NCI-H774 (cell line): ENCODE results near the gene ARHGAP25.

ENCODE experiments used
- DNase-seq: peaks from one replicate; lab custom pipeline; 2025; lab: John Stamatoyannopoulos, UW

ARHGAP25 gene

GRCh38 chr2:68832233-68832869, 97.7 kb downstream of the ARHGAP25 start:
- DNase-seq: peak; percentile 5

GRCh38 chr2:68833162-68833561, 98.6 kb downstream of the ARHGAP25 start:
- no peak for DNase-seq

- DNase-seq: no peak
These were observed 100.2 kb downstream of the ARHGAP25 start for GRCh38 chr2:68834737-68835376.

- no peak for DNase-seq
These were observed 101.0 kb downstream of the ARHGAP25 start for GRCh38 chr2:68835621-68836020.

GRCh38 chr2:68837164-68837860, 102.7 kb downstream of the ARHGAP25 start:
- no peak for DNase-seq

- no peak for DNase-seq
These were observed 103.3 kb downstream of the ARHGAP25 start for GRCh38 chr2:68837861-68838341.

- no peak for DNase-seq
These were observed 104.0 kb downstream of the ARHGAP25 start for GRCh38 chr2:68838641-68839040.

GRCh38 chr2:68839260-68839833, 104.7 kb downstream of the ARHGAP25 start:
- DNase-seq: no peak

GRCh38 chr2:68845043-68845442, 110.4 kb downstream of the ARHGAP25 start:
- no peak for DNase-seq

- no peak for DNase-seq
These were observed 111.5 kb downstream of the ARHGAP25 start for GRCh38 chr2:68846091-68846490.

- DNase-seq: no peak
These were observed 113.1 kb downstream of the ARHGAP25 start for GRCh38 chr2:68847751-68848150.

GRCh38 chr2:68849579-68850030, 115.0 kb downstream of the ARHGAP25 start:
- DNase-seq: no peak

GRCh38 chr2:68850524-68850923, 115.9 kb downstream of the ARHGAP25 start:
- no peak for DNase-seq

GRCh38 chr2:68853035-68853434, 118.4 kb downstream of the ARHGAP25 start:
- DNase-seq: no peak

- DNase-seq: no peak
These were observed 119.3 kb downstream of the ARHGAP25 start for GRCh38 chr2:68853915-68854314.

GRCh38 chr2:68854476-68854875, 119.9 kb downstream of the ARHGAP25 start:
- no peak for DNase-seq

- no peak for DNase-seq
These were observed 120.9 kb downstream of the ARHGAP25 start for GRCh38 chr2:68855550-68855949.

- no peak for DNase-seq
These were observed 122.7 kb downstream of the ARHGAP25 start for GRCh38 chr2:68857202-68857845.

GRCh38 chr2:68857855-68858456, 123.3 kb downstream of the ARHGAP25 start:
- DNase-seq: no peak

- DNase-seq: no peak
These were observed 125.5 kb downstream of the ARHGAP25 start for GRCh38 chr2:68860111-68860510.

GRCh38 chr2:68861330-68861729, 126.7 kb downstream of the ARHGAP25 start:
- no peak for DNase-seq

- no peak for DNase-seq
These were observed 128.3 kb downstream of the ARHGAP25 start for GRCh38 chr2:68862889-68863288.
